HFF-Myc (cell line): ENCODE measurements around the gene SHB.

ENCODE experiments used
- DNase-seq: peaks from one replicate; pipeline ENCODE4 v3.0.0-alpha.2; 2011; ENCODE audit warnings: low read depth; ENCODE audit errors: extremely low read depth
- H3K4me3 ChIP-seq: replicated peaks from 2 replicates; pipeline ENCODE4 v1.5.1; 2011; ENCODE audit warnings: low read depth, mild to moderate bottlenecking, control low read depth, low read length
- TF ChIP-seq, protein P1 (sequence below): IDR thresholded peaks from 2 replicates; pipeline ENCODE4 v1.5.1; 2012; ENCODE audit warnings: mild to moderate bottlenecking, low read depth, low read length, control low read depth; ENCODE audit errors: missing control alignments

Gene SHB

DNA sequence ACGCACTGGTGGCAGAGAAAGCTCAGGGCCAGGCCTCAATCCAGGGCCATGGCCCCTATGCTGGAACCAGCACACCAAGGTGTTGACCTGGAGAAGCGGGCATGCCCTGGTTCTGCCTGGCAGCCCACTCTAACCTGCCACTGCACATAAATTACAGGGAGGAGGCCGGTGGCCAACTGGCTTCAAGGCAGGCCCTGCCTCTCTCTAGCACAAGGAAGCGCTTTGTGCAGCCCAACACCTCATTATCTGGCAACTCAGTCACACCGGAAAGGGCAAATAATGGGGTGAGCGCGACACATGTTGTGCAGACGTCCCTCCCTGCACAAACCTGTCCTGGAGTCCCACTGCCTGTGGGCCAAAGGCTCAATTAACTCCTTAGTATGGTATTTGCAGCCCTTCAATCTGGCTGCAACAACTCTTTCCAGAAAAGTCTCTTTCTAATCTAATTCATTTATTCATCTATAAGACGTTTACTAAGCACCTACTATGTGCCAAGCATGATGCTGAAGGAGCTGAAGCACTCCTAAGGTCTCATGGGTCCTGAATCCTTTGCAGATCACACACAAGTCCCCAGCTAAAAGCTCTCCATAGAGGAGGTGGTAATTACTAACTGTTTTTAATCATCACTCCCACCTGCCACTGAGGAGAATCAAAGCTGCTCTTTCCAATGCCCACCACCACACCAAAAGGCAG, 24.9 kb downstream of the SHB start:
- no peak for DNase-seq
- no peak overlapping the region for H3K4me3 ChIP-seq
- TF ChIP-seq, protein P1, sequence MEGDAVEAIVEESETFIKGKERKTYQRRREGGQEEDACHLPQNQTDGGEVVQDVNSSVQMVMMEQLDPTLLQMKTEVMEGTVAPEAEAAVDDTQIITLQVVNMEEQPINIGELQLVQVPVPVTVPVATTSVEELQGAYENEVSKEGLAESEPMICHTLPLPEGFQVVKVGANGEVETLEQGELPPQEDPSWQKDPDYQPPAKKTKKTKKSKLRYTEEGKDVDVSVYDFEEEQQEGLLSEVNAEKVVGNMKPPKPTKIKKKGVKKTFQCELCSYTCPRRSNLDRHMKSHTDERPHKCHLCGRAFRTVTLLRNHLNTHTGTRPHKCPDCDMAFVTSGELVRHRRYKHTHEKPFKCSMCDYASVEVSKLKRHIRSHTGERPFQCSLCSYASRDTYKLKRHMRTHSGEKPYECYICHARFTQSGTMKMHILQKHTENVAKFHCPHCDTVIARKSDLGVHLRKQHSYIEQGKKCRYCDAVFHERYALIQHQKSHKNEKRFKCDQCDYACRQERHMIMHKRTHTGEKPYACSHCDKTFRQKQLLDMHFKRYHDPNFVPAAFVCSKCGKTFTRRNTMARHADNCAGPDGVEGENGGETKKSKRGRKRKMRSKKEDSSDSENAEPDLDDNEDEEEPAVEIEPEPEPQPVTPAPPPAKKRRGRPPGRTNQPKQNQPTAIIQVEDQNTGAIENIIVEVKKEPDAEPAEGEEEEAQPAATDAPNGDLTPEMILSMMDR = no peak

DNA sequence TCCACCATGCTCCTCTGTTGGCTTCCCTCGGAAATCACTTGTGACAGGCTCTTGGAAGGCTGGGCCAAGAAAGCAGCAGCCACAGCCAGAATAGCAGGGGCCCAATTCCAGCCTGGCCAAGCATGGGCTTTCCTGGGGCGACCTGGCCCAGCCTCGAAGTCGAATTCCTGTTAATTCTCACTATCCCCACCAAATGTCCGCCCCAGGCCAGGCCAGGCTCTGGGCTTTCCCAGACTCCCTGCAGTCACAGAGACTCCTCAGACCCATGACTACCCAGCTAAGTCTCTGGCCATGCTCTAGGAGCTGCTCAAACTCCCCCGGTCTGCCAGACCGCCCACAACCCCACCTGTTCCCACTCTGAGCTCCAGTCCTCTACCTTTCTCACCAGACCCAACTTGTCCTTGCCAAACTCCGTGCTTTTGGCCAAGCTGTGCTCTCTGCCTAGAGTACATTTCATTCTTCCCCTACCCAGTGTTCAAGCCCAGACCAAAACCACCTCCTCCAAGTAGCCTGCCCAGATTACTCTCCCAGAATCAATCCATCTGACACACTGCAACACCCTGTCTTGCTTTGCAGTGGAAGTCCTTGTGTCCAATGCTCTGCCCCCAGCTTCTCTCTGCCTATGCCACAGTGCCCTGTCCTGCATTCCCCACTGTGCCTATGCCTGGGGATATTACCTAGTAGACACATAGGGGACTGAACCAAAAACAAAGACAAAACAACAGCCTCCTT, 26.2 kb downstream of the SHB start:
- TF ChIP-seq, protein P1 = no peak
- no peak overlapping the region for H3K4me3 ChIP-seq
- no peak for DNase-seq

DNA sequence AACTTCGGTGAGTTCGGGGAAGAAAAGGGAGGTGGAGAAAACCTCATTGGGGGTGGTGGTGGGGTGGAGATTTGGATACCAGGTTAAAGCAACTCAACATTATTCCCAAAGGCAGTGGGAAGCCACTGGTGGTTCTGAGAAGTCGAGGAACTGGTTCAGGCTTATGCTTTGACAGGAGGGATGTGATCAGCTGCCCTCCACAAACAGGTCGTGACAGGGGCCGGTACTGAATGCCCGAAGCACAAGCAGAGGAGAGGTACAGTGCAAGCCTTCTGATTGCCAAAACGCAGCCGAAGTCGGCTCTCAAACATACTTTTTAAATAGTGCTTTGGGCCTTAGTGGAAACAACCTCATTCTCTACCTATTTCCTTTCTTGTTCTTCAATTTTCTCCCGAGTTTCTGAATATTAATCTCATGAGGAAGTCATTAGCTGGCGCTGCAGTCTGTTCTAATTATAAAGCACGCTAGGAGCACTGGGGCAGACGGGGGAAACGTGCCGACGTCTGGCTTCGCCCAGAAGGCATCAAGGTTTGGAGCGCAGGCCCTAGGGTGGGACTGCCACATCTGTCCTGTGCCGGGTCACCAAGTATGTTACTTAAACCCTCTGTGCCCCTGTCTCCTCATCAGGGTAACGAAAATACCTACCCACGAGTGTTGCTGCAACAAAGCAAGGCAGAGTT, 27.3 kb downstream of the SHB start:
- TF ChIP-seq, protein P1 = no peak
- H3K4me3 ChIP-seq = no peak overlapping the region
- no peak for DNase-seq

DNA sequence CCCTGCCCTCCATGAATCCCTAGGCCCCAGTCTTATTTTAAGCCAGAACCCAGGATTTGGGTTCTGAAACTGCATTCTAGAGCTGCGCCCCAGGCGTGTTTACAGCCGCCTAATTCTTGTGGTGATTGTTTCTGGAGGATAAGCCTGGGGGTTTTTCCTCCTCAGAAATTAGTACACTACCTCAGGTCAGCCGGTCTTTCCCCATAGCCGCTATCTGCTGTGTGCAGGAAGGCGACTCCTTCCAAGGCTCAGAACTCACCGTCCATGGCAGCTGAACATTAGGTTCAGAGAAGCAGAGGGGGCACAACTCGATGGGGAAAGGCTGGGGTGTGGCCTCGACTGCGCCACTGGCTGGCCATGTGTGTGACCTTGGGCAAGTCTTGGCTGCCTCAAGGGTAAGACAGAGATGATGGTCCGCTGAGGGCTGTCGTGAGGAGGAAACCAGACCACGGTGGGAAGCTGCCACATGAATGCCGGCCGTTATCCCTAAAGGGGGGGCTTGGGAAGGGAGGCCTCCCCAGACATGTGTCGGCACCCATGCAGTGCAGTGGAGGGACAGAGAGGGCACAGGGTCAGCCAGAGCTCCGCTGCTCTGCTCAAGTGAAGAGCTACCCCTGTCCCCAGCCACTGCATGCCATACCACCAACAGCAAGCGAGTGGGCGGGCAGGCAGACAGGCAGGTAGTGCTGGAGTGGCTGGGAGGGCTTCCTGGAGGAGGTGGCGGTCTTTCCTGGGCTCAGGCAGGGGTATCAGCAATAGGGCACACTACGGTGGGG, 28.9 kb downstream of the SHB start:
- no peak for DNase-seq
- TF ChIP-seq, protein P1 = no peak

DNA sequence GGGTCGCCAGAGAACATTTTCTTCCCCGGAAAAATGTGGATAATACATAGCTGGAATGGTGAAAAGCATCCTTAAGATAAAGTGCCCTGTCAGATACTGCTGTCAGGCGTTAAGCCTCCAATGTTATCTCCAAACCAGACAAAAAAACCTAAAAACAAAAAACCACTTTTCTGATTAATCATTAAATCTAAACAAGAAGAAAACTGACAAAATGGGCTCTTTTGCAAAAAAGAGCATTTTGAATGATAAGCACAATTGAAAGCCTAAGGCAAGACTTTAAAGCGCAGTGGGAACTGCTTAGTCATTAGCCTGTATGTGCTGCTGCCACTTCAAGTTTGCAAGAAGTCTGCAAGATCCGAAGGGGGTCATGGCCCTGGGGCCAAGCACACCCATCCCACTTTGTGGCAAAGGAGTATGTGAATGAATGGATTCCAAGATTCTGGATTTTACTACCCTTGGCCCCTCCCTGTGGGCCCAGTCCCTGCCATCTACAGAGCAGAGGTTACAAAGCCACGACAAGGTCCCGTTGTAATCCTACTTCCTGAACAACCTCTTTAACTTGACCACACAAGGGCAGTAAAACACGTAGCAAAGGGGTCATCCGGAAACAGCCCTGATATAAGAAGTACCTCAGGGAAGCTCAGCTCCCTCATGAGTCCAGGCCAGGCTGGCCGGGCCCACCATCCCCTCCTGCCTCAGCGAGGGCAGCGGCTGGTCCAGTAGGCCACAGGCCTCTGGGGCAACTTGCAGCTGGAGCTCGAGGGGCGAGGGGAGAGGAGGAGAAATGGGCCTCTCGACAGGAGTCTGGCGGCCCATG, 29.7 kb downstream of the SHB start:
- no peak for DNase-seq
- TF ChIP-seq, protein P1 = no peak
- H3K4me3 ChIP-seq = no peak overlapping the region

More for the DNA sequence above, 28.9 kb downstream of the SHB start:
- no peak overlapping the region for H3K4me3 ChIP-seq
